Effector memory CD4-positive, alpha-beta T cell (primary cell): Measurements from ENCODE around the gene SH3GL2.

Experiments used
- DNase-seq, 3 donors: peaks; one replicate each; pipeline ENCODE4 v3.0.0-alpha.2; 2020
- H3K27ac ChIP-seq: 2 replicates; pipeline ENCODE4 v1.7.0; 2013; ENCODE audit warnings: mild to moderate bottlenecking, low read length, moderate library complexity; ENCODE audit not compliant: insufficient read depth, poor library complexity, severe bottlenecking
- H3K27me3 ChIP-seq: replicated peaks from 2 replicates; pipeline ENCODE4 v1.7.0; 2013; ENCODE audit warnings: mild to moderate bottlenecking, low read length; ENCODE audit not compliant: insufficient read depth, control insufficient read depth, poor library complexity, severe bottlenecking
- H3K36me3 ChIP-seq: 2 replicates; pipeline ENCODE4 v1.7.0; 2013; ENCODE audit warnings: mild to moderate bottlenecking, low read length, moderate library complexity; ENCODE audit not compliant: control insufficient read depth, insufficient read depth
- H3K4me1 ChIP-seq: 2 replicates; pipeline ENCODE4 v1.7.0; 2013; ENCODE audit warnings: low read length, mild to moderate bottlenecking; ENCODE audit not compliant: control insufficient read depth, insufficient read depth, poor library complexity, severe bottlenecking
- H3K4me3 ChIP-seq: 2 replicates; pipeline ENCODE4 v1.7.0; 2013; ENCODE audit warnings: low read length, low read depth, mild to moderate bottlenecking; ENCODE audit not compliant: insufficient read depth, poor library complexity, severe bottlenecking
- H3K9me3 ChIP-seq: 2 replicates; pipeline ENCODE4 v1.7.0; 2013; ENCODE audit warnings: mild to moderate bottlenecking, low read length, moderate library complexity; ENCODE audit not compliant: control insufficient read depth

SH3GL2 gene

DNA sequence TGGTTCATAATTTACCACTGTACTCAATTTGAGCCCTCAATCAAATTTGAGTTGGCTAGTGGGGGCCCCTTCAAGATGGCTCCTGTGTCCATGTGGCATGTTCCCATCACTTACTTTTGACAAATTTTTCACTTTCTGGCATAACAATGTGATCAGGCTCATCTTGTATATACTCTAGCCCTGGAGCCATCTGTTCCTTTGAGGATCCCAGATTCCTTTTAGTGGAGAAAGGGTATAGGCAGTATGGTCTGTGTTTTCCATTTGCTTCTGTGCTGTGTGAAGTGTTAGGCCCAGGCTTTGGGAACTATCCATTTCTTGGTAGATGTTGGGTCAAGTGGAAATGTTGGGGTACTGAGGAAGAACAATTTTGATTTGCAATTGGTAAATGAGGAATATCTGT lies 45.7 kb downstream of the SH3GL2 start:
- no peaks in the 10 kb centered on the region for H3K36me3 ChIP-seq
- DNase-seq = no peak
- no peaks in the 10 kb centered on the region for H3K4me1 ChIP-seq
- H3K4me3 ChIP-seq = no peak overlapping the region
- no peak overlapping the region for H3K27ac ChIP-seq
- H3K27me3 ChIP-seq = no peaks in the 10 kb centered on the region
- H3K9me3 ChIP-seq = no peaks in the 10 kb centered on the region

DNA sequence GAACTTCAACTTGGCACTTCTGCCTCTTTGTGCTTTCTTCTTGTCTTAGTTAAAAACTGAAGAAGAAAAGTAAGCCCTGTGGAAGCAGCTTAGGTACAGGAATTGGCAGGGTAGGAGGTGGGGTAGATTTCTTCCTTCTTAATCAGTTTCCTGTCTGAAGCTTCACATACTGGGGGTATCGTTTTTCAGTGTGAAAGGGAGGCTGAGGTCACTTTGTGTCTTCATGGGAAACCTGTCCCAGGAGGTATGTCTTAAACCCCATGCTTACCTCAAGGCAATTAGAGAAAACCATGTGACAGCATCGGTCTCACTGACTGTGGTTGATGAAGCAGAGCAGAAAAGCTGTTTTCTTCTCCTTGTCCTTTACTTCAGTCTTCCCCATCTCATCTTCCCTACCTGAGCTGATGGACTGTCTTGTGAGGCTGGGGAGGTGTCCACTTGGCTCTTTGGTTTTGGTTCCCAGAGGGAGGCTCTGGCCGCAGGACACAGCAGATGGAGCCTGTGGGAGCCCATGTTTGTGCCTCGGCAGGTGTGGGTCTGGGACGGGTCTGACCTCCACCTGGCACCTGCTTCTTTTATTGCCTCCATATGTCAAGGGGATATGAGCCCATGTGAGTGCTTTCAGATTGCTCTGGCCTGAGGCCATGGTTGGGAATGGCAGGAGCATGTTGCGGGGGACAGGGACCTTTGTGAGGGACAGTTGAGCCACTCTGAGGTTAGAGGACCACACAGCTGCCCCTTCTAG lies 47.0 kb downstream of the SH3GL2 start:
- Histone ChIP-seq H3K27ac (no peak overlapping the region), H3K27me3 (no peaks in the 10 kb centered on the region), H3K36me3 (no peaks in the 10 kb centered on the region), H3K9me3 (no peaks in the 10 kb centered on the region), H3K4me3 (no peak overlapping the region), H3K4me1 (no peaks in the 10 kb centered on the region)
- DNase-seq = no peak

DNA sequence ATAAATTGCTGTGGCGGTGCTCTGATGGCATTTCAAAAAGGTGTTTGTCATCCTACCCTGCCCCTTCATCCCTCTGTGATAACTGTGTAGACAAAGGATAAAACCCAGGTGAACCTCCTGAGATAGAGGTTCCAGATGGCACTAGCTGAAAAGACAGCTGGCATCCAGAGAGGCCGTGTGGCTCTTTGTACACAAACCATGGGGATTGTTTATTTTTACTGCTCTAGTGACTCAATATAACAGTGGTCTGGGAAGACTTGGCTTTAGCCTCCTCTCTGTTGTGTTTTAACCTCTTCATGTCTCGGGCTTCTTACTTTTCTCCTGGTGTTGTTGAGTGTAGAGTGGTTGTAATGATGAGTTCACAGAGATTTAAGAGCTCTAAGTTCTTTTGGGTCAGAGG lies 48.8 kb downstream of the SH3GL2 start:
- DNase-seq = no peak
- no peaks in the 10 kb centered on the region for H3K9me3 ChIP-seq
- H3K4me1 ChIP-seq = no peaks in the 10 kb centered on the region
- no peaks in the 10 kb centered on the region for H3K36me3 ChIP-seq
- H3K27me3 ChIP-seq = no peaks in the 10 kb centered on the region
- no peak overlapping the region for H3K4me3 ChIP-seq
- no peak overlapping the region for H3K27ac ChIP-seq

DNA sequence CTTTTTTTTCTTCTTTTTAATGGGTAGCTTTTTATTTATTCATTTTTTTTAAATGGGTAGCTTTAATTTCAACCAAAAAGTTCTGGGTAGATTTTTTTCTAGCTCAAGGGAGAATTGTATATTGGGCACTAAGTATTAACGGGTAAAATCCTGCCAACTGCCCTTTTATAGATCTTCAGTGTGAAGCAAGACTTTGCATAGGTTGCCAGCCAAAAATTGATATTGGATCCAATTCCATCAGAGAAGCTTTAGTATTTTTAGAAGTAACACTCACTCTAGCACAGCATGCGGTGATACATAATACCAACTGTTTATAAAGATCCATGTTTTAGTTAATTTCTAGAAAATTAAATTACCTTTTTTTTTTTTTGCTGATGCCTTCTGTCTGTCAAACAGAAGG lies 49.8 kb downstream of the SH3GL2 start:
- H3K27ac ChIP-seq = no peak overlapping the region
- no peaks in the 10 kb centered on the region for H3K4me1 ChIP-seq
- H3K4me3 ChIP-seq = no peak overlapping the region
- no peaks in the 10 kb centered on the region for H3K9me3 ChIP-seq
- no peaks in the 10 kb centered on the region for H3K27me3 ChIP-seq
- no peak for DNase-seq
- no peaks in the 10 kb centered on the region for H3K36me3 ChIP-seq

DNA sequence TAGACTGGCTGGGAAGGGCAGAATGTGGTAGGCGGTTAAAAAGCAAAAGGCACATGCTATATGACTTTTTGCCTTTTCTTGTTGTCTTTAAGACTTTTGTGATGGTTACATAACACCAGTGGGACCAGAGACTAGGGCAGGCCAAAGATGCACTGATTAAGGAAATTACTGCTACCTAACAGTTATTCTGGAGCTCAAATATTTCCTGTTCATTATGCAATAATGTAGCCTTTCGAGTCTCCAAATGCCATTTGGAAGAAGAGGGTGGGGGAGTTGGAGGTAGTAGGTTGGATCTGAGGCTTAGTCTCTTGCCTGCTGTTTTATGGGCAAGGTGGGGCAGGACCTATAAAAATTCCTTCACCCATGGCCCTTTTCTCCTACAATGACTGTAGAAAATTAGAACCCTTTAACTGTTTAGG lies 51.7 kb downstream of the SH3GL2 start:
- no peak for DNase-seq
- no peak overlapping the region for H3K27ac ChIP-seq
- H3K4me1 ChIP-seq = no peaks in the 10 kb centered on the region
- no peaks in the 10 kb centered on the region for H3K9me3 ChIP-seq
- H3K36me3 ChIP-seq = no peaks in the 10 kb centered on the region
- no peaks in the 10 kb centered on the region for H3K27me3 ChIP-seq
- no peak overlapping the region for H3K4me3 ChIP-seq

DNA sequence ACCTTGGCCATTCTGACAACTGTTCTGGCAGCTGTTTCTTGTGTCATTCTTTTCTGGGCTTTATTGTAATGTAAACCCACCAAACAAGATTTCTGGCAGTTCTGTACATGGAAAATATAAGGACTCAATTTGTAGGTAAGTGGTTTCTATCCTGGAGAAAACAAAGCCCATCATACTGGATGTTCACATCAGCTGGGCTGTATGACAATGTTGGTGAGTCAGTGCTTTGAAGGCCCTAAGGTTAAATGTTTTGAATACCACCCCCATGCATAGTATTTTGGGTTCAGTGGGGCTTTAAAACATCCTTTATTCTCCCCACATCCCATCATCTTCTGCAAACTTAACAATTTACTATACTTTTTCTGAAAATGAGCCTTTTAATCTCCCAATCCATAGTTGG lies 52.5 kb downstream of the SH3GL2 start:
- H3K9me3 ChIP-seq = no peaks in the 10 kb centered on the region
- no peak for DNase-seq
- no peak overlapping the region for H3K27ac ChIP-seq
- no peak overlapping the region for H3K4me3 ChIP-seq
- H3K27me3 ChIP-seq = no peaks in the 10 kb centered on the region
- H3K36me3 ChIP-seq = no peaks in the 10 kb centered on the region
- no peaks in the 10 kb centered on the region for H3K4me1 ChIP-seq

DNA sequence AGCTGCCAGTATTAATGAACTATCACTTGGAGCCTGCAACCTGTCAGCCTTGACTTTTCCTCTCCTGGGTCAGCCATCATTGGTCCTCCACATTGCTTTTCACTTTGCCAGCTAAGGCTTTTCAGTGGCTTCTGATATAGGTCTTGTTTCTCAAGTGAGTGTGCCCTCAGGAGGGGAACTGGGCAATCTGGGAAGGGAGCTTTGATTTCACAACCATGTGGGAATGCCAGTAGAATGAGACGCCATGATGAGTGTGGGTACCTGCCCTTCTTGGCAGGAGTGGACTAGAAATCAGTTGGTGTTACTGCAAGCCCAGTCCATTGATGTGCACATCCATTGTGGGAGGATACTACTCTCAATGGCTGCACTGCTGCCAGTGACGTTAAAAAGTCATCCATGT lies 54.1 kb downstream of the SH3GL2 start:
- Histone ChIP-seq H3K4me1 (no peaks in the 10 kb centered on the region), H3K27ac (no peak overlapping the region), H3K9me3 (no peaks in the 10 kb centered on the region), H3K36me3 (no peaks in the 10 kb centered on the region), H3K4me3 (no peak overlapping the region), H3K27me3 (no peaks in the 10 kb centered on the region)
- no peak for DNase-seq

DNA sequence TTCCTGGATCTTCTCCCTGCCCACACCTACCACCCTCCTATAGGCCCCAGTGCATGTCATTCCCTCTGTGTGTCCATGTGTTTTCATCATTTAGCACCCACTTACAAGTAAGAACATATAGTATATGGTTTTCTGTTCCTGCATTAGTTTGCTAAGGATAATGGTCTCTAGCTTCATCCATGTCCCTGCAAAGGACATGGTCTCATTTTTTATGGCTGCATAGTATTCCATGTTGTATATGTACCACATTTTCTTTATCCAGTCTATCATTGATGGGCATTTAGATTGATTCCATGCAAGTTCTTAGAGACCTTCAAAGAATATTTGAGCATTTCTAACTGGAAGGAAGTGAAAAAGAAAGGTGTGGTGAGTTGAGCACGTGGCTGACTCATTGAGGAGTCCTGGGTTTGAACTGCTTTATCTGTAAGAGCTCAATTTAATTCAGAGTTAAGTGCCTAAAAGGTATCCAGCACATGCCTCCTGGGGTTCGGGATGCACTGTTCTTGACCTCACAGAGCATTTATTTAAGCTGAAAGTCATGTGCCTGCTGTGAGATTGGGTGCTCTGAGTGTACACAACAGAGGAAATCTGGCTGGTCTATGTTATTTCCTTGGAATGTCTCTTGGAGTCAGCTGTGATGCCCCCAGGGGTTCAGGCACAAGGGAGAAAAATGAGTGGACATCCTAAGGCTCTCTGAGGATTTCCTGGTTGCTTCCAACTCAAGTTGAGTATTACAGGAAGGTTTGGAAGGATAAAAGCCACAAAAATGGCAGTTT lies 56.4 kb downstream of the SH3GL2 start:
- no peak for DNase-seq
- no peak overlapping the region for H3K27ac ChIP-seq
- H3K27me3 ChIP-seq = no peaks in the 10 kb centered on the region
- no peaks in the 10 kb centered on the region for H3K9me3 ChIP-seq
- no peak overlapping the region for H3K4me3 ChIP-seq
- H3K4me1 ChIP-seq = no peaks in the 10 kb centered on the region
- H3K36me3 ChIP-seq = no peaks in the 10 kb centered on the region

DNA sequence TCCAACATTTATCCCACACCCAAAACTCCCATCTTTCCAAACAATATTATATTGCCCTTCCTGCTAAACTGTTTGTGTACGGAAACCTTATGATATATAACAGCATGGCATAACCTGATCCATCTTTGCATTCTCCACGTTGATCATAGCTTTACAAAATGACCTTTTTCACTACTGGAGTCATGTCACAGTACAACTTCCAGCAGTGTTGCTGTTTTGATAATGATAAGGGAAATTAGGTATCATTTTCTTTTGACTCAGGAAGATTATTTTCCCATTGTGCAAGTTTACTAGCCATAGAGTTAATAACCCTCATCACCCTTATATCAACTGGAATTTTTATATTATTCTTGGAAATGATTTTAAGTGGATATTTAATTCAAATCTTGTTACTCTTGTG lies 57.5 kb downstream of the SH3GL2 start:
- H3K9me3 ChIP-seq = no peaks in the 10 kb centered on the region
- no peaks in the 10 kb centered on the region for H3K4me1 ChIP-seq
- no peak overlapping the region for H3K27ac ChIP-seq

DNA sequence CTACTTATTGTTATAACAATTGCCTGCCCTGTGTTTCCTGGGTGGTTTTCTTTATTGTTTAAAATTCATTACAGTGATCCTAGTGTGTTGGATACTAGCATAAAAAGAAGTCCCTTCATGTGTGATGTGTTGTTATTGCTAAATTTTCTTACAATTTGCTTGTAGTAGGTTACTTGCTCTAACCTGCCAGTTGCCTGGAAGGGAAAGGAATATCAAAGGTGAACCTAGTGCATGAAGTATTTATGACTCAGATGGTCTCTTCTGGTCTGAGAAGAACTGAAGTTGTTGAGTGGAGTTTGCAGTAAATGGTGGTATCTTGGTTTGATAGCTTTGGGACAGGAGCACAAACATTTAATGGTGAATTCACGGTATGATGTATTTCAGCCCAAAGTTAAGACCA lies 58.0 kb downstream of the SH3GL2 start:
- H3K27ac ChIP-seq = no peak overlapping the region
- no peak for DNase-seq
- H3K36me3 ChIP-seq = no peaks in the 10 kb centered on the region
- no peaks in the 10 kb centered on the region for H3K9me3 ChIP-seq
- no peaks in the 10 kb centered on the region for H3K27me3 ChIP-seq
- no peaks in the 10 kb centered on the region for H3K4me1 ChIP-seq
- H3K4me3 ChIP-seq = no peak overlapping the region

More for the DNA sequence above, 57.5 kb downstream of the SH3GL2 start:
- DNase-seq = no peak
- Histone ChIP-seq H3K27me3 (no peaks in the 10 kb centered on the region), H3K36me3 (no peaks in the 10 kb centered on the region), H3K4me3 (no peak overlapping the region)
